HG03575 (cell line): Measurements from ENCODE around the gene CSMD2.

Experiments
- ATAC-seq: cut with Tn5 transposase; IDR thresholded peaks from one replicate; pipeline ENCODE4 v1.9.1; 2021; ENCODE audit not compliant: unreplicated experiment, insufficient number of reproducible peaks, low FRiP score; ENCODE audit errors: extremely low read depth

The CSMD2 gene

GRCh38 chr1:33494929-33495328, 670.1 kb downstream of the CSMD2 start:
- no peak for ATAC-seq

- no peak for ATAC-seq
Observed at GRCh38 chr1:33488624-33489023, 676.4 kb downstream of the CSMD2 start.

GRCh38 chr1:33482412-33482811, 682.6 kb downstream of the CSMD2 start:
- ATAC-seq = no peak

DNA sequence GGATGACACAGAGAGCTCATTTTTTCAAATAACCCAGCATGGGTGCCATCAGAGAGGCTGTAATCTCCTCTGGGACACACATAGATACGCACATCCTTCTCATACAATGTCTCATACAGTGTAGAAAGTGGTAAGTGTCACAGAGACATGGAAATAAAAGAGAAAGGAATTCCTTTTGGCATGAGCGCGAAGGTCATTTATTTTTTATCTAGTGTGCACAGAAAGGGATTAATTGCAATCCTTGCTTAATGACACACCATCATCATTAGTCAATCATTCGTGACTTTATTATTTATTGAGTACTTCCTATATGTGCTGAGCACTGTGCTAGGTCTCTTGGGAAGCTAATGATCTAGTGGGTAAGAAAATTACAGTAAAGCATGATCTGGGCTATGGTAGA, 687.6 kb downstream of the CSMD2 start:
- no peak for ATAC-seq

DNA sequence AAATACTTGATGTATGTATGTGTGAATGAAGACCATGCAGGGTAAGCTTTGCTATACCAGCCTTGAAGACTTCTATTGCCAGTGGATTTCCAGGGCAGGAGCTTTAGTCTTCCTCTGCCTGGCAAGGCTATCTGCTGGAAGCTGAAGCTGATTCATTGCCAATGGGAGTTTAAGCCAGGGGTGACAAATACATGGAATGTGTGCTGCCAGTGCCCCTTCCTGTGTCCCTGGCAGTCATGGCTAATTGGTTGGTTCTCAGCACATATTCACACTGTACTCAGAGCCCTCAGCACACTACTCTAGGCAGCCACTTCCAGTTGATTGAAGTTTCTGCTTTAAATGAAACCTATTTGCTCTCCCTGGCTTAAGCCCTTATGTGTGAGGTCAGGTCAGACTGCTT, 691.1 kb downstream of the CSMD2 start:
- ATAC-seq = no peak

DNA sequence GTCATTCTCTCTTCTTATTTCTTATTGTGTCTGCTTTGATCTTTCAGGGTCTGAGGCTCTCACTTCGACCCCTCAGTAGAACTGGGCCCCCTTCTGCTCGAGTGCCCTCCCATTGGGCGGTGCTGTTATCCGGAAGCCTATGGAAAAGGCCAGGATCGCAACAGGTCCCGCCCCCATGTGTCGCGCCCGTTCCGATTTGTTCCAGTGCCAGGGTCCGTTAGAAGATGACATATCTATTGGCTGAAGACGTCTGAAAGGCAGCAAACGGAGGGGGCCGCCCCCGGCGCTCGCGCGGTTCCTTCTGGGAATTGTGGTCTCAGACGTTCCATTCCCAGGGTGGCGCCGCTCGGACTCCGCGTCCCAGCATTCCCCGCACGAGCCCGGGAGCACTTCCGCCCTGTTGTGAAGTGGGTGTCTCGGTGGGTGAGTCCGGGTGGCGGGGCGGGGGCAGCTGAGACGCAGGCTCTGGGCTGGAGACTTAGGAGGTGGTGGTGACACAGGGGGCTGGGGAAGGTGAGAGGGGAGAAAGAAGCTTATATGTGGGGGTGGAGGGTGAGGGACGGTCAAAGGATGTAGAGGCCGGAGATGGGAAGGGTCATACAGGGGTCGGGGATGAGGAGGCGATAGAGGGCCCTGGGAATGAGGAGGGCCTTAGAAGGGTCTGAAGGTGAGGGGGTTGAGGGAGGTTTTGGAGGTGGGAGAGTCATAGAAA, 692.6 kb downstream of the CSMD2 start, which contains the start of gene ZSCAN20:
TSS of gene ZSCAN20 (plus strand) at position 377 of the 712 bp plus-strand sequence. CDS start 6,644 bp downstream, outside the sequence.
- peak; percentile 58 for ATAC-seq

DNA sequence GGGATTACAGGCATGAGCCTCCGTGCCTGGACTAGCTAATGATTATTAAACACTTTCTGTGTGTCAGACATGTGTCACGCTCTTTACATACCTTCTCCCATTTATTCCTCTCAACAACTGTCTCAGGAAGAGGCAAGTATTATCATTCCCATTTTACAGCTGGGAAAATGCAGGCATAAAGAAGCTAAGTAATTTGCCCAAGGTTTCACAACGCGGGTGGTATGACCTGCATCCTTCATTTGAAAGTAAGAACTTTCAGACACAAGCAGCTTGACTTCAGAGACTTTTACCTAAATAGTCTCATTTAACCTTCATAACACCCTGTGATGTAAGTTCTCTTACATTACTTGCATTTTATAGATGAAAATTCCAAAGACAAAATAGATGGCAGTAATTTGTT, 693.6 kb downstream of the CSMD2 start:
- no peak for ATAC-seq

- ATAC-seq = no peak
Observed at GRCh38 chr1:33470495-33471012, 694.5 kb downstream of the CSMD2 start.

DNA sequence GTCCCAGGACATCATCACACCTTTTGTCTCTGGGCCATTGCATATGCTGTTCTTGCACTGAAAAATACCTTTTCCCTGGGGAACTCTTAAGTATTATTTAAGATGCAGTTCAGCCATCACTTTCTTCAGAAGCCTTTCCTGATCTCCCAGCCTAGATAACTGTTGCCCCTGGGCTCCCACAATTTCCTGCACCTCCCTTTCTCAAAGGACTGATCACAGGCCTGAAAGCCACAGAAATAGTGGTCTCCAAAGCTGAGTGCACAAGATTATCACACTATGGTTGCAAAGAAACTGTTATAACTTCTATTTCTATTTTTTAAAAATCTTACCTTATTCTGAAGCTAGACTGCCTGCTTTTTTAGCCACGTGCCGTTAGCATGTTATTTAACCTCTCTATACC, 695.3 kb downstream of the CSMD2 start:
- no peak for ATAC-seq

DNA sequence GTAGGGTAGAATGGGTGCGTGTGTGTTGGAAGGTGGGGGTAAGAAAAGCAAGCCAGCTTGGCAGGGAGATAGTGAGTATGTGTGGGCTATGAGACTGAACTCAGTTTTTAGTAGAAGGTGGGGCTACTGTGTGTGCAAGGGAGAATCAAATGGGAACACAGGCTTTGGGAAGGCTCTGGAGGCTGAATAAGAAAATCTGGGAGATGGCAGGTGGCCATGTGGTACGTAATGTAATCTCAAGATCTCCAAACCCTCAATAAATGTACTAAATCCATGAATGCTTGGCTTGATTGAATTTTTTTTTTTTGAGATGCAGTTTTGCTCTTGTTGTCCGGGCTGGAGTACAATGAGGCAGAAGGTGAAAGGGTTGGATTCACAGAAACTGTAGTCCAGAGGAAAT, 696.1 kb downstream of the CSMD2 start:
- ATAC-seq = no peak

GRCh38 chr1:33468531-33468930, 696.5 kb downstream of the CSMD2 start:
- no peak for ATAC-seq

- ATAC-seq = no peak
Observed at GRCh38 chr1:33468011-33468410, 697.0 kb downstream of the CSMD2 start.

- ATAC-seq = no peak
Observed at GRCh38 chr1:33466159-33466558, 698.9 kb downstream of the CSMD2 start.

- no peak for ATAC-seq
Observed at GRCh38 chr1:33465316-33465715, 699.7 kb downstream of the CSMD2 start.

GRCh38 chr1:33464552-33464951, 700.5 kb downstream of the CSMD2 start:
- ATAC-seq = no peak
